ENCODE data around the gene SLC6A1.
A peak's percentile ranks its signal among the peaks of the same experiment; 100 is the strongest.

SLC6A1 gene

DNA sequence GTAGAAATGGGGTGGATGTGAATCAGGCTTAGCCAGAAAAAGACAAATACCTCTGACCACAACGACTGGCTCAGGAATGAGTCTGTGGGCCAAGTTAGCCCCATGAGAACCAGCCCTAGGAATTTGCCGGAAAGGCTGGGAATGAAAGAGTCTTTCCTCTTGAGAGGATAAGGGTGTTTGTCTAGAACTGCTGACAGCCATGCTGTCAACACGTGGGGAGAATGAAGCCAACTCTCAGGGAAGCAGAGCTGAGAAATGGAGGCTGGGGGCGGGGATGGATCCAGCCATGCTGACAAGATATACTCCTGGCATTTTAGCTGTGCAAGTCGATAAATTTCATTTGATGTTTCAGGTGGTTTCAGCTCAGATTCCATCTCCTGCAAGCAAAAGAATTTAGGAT lies 10.6 kb upstream of the SLC6A1 start:
- TF ChIP-seq, protein P1, sequence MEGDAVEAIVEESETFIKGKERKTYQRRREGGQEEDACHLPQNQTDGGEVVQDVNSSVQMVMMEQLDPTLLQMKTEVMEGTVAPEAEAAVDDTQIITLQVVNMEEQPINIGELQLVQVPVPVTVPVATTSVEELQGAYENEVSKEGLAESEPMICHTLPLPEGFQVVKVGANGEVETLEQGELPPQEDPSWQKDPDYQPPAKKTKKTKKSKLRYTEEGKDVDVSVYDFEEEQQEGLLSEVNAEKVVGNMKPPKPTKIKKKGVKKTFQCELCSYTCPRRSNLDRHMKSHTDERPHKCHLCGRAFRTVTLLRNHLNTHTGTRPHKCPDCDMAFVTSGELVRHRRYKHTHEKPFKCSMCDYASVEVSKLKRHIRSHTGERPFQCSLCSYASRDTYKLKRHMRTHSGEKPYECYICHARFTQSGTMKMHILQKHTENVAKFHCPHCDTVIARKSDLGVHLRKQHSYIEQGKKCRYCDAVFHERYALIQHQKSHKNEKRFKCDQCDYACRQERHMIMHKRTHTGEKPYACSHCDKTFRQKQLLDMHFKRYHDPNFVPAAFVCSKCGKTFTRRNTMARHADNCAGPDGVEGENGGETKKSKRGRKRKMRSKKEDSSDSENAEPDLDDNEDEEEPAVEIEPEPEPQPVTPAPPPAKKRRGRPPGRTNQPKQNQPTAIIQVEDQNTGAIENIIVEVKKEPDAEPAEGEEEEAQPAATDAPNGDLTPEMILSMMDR (IDR thresholded peaks at IDR 0.05) = no peak
- no peak for DNase-seq
- Histone ChIP-seq H3K27ac (no peak overlapping the region), H3K4me3 (no peak overlapping the region), H3K36me3 (no peaks in the 10 kb centered on the region), H3K4me1 (peaks cover 0 to 17% (median 12%) of the 10 kb centered on the region in 4 donors), H3K9me3 (no peaks in the 10 kb centered on the region), H3K27me3 (no peaks in the 10 kb centered on the region)
- intact Hi-C loops (cut with DNase I; ENCODE audit: low total_unique reads) = no loop called here

DNA sequence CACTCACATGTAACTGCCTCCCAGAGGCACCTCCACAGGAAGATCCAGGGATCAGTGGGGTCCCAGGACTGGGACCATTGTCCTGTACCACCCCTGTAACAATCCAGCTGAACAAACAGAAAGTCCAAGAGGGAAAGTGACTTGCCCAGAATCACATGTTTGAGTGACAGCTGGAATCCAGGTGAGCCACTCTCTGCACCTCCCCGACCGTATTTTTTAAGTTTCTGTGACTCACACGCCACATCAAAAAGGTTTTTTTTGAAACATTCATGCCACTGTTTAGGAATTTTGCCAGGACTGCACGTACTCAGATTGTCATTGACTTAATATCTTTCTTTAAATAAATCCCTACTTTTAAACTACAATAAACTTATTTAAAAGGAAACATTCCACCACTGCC lies 9.8 kb upstream of the SLC6A1 start:
- TF ChIP-seq, protein P1 (IDR thresholded peaks at IDR 0.05) = no peak
- Histone ChIP-seq H3K27me3 (no peaks in the 10 kb centered on the region), H3K36me3 (no peaks in the 10 kb centered on the region), H3K9me3 (no peaks in the 10 kb centered on the region), H3K4me3 (no peak overlapping the region), H3K27ac (no peak overlapping the region), H3K4me1 (peaks cover 0 to 17% (median 12%) of the 10 kb centered on the region in 4 donors)
- intact Hi-C loops (cut with DNase I; ENCODE audit: low total_unique reads) = no loop called here
- no peak for DNase-seq

DNA sequence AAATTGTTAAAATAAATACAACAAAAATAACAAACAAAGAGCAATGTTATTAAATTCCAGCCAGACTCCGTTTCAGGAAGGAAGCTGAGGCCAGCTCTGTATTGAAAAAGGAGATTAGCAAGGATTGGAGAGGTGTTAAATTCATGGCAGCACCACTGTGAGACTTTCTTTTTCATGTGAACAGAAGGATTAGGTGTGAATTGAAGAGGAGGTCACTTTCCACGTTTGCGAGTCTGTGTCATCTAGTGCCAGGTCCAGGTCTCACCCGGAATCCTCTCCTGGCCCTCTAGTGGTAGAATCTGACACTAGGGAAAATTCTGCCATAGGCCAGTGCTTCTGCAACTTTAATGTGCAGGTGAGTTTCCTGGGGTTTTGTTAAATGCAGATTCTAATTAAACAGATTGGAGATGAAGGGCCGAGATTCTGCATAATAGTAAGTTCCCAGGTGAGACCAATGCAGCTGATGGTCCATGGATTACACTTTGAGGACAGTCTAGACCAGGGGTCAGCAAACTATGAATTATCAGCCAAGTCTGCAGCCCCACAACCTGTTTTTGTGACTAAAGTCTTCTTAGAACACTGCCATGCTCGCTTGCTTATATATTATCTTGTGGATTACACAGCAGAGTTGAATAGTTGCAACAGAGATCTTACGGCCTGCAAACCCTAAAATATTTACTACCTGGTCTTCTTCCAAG lies 9.2 kb upstream of the SLC6A1 start:
- Histone ChIP-seq H3K36me3 (no peaks in the 10 kb centered on the region), H3K27ac (no peak overlapping the region), H3K9me3 (no peaks in the 10 kb centered on the region), H3K4me1 (peaks cover 0 to 17% (median 12%) of the 10 kb centered on the region in 4 donors), H3K4me3 (no peak overlapping the region), H3K27me3 (no peaks in the 10 kb centered on the region)
- TF ChIP-seq, protein P1 (IDR thresholded peaks at IDR 0.05) = peak; percentile 57 to 63
- intact Hi-C loops (cut with DNase I; ENCODE audit: low total_unique reads) = no loop called here
- no peak for DNase-seq

DNA sequence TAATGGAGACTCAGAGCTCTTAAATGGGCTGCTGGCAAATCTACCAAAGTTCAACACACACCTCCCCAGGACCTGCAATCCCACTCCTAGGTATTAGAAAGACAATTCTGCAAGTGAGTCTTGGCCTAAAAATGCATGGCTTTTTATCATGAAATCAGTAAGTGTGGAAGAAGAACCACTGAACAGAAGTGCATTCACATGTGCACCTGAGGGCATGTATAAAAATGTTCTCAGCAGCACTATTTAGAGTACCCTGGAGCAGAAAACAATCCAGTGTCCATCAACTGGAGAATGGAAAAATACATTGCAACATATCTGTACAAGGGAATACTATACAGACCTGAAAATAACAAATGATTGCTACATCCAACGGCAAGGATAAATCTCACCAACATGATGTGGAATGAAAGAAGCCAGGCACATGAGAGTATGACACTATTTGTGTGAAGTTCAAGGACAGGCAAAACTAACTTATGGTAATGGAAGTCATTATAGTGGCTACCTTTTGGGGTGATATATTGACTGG lies 8.1 kb upstream of the SLC6A1 start:
- Histone ChIP-seq H3K4me1 (peaks cover 0 to 17% (median 12%) of the 10 kb centered on the region in 4 donors), H3K27ac (no peak overlapping the region), H3K27me3 (no peaks in the 10 kb centered on the region), H3K36me3 (no peaks in the 10 kb centered on the region), H3K9me3 (no peaks in the 10 kb centered on the region), H3K4me3 (no peak overlapping the region)
- DNase-seq = no peak
- TF ChIP-seq, protein P1 (IDR thresholded peaks at IDR 0.05) = no peak
- intact Hi-C loops (cut with DNase I; ENCODE audit: low total_unique reads) = no loop called here

DNA sequence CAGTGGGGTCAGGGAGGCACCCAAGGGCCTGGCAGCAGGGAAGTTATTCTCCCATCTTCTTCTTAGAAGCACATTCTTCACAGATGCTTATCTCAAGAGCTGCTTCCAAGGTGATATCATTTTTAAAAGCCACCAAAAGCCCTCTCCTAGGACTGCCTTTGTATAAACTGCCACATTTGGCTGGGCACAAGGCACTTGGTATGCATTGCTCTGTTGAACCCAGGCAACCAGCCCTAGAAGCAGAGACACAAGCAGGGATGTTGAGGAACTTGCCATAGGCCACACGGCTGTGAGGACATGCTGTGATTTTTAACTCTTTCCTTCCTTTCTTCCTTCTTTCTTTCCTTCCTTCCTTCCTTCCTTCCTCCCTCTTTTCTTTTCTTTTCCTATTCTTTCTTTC lies 7.4 kb upstream of the SLC6A1 start:
- DNase-seq = no peak
- peaks cover 0 to 17% (median 12%) of the 10 kb centered on the region in 4 donors for H3K4me1 ChIP-seq
- H3K27me3 ChIP-seq = no peaks in the 10 kb centered on the region
- intact Hi-C loops (cut with DNase I; ENCODE audit: low total_unique reads) = no loop called here
- H3K9me3 ChIP-seq = no peaks in the 10 kb centered on the region
- no peak overlapping the region for H3K27ac ChIP-seq
- TF ChIP-seq, protein P1 (IDR thresholded peaks at IDR 0.05) = no peak
- H3K4me3 ChIP-seq = no peak overlapping the region
- H3K36me3 ChIP-seq = no peaks in the 10 kb centered on the region

Measured in tibial artery (tissue), 4 donors.